Measurements from ENCODE around the gene HDGFL3. TPM values are rescaled to one million over a fixed set of nuclear protein-coding genes. Genes with fewer than 3 reads are reported as not detected.

Gene HDGFL3
- total and polyA plus RNA-seq, 9 of the 15 experiments (the other 6 are each of a cell fraction or from before 2014, with no cell fraction given), result 6.7 to 42.0 (median 31.4) TPM

DNA sequence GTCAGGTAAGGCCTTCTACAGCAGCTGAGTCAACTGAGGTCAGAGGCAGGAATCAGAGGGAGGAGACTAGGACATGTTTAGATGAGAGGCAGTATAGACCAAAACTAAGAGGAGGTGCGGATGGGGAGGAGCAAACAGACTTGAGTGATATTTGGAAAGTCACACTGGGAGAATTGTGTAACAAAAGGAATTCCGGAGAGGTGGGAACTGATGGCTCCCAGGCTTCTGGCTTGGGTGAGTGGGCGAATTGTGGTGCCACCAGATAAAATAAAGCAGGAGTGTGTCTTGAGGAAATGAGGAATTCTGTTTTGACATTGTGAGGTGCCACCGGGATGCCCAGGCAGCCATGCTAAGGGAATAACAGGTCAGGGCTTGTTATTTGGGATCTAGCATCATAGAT is 103.5 kb downstream of the HDGFL3 start:
- no peaks in the 10 kb centered on the region for H3K79me2 ChIP-seq (ENCODE audit: control insufficient read depth, insufficient read depth, low read length)
- peaks cover 24 to 29% of the 10 kb centered on the region in 2 experiments for H3K4me1 ChIP-seq (replicated peaks in 1 of 2; ENCODE audit: control insufficient read depth in 2 of 2, insufficient read depth in 2 of 2, low read length in 2 of 2)
- DNase-seq (ENCODE audit: extremely low read depth in 1 of 4, low spot score in 3 of 4) (no peak), ATAC-seq (no peak), FAIRE-seq (no peak)
- H3K36me3 ChIP-seq (ENCODE audit: control insufficient read depth, insufficient read depth, low read length), result no peaks in the 10 kb centered on the region
- H4K20me1 ChIP-seq (replicated peaks; ENCODE audit: control insufficient read depth, insufficient read depth, low read length), result no peaks in the 10 kb centered on the region
- no TSS peak for BruUV-seq (replicated peaks)
- H3K4me3 ChIP-seq, result no peak overlapping the region
- H3K27ac ChIP-seq (ENCODE audit: extremely low read depth, low read depth, low read length), result no peak overlapping the region
- in situ Hi-C loops (cut with MboI), result no loop called here
- no peaks in the 10 kb centered on the region for H3K9me1 ChIP-seq (ENCODE audit: control insufficient read depth, insufficient read depth, low read length)
- H3K4me2 ChIP-seq (ENCODE audit: insufficient read depth, low read length), result no peak overlapping the region
- 74% methylated on average over 4 of the region's 4 CpGs for WGBS (ENCODE audit: insufficient coverage, low coverage, missing lambda C conversion rate)
- H3K27me3 ChIP-seq (ENCODE audit: control insufficient read depth in 2 of 2, insufficient read depth in 2 of 2, low read length in 2 of 2), result no peaks in the 10 kb centered on the region; a peak in 1 of 5 replicates
- ChIA-PET POLR2A (no interaction called here), CTCF (ENCODE audit: low intra/inter-chr PET ratio) (no interaction called here)
- no peak overlapping the region for H3K9ac ChIP-seq (ENCODE audit: insufficient read depth in 1 of 2, low read depth in 2 of 2, low read length in 2 of 2)
- intact Hi-C loops (cut with micrococcal nuclease), result no loop called here
- H3K9me3 ChIP-seq (replicated peaks; ENCODE audit: control insufficient read depth, insufficient read depth, low read depth, low read length), result no peaks in the 10 kb centered on the region
- TF ChIP-seq SAFB2 (IDR thresholded peaks at IDR 0.05; ENCODE audit: borderline replicate concordance, low read depth, low read length, severe bottlenecking), result no peak
- TF ChIP-seq, protein P1, sequence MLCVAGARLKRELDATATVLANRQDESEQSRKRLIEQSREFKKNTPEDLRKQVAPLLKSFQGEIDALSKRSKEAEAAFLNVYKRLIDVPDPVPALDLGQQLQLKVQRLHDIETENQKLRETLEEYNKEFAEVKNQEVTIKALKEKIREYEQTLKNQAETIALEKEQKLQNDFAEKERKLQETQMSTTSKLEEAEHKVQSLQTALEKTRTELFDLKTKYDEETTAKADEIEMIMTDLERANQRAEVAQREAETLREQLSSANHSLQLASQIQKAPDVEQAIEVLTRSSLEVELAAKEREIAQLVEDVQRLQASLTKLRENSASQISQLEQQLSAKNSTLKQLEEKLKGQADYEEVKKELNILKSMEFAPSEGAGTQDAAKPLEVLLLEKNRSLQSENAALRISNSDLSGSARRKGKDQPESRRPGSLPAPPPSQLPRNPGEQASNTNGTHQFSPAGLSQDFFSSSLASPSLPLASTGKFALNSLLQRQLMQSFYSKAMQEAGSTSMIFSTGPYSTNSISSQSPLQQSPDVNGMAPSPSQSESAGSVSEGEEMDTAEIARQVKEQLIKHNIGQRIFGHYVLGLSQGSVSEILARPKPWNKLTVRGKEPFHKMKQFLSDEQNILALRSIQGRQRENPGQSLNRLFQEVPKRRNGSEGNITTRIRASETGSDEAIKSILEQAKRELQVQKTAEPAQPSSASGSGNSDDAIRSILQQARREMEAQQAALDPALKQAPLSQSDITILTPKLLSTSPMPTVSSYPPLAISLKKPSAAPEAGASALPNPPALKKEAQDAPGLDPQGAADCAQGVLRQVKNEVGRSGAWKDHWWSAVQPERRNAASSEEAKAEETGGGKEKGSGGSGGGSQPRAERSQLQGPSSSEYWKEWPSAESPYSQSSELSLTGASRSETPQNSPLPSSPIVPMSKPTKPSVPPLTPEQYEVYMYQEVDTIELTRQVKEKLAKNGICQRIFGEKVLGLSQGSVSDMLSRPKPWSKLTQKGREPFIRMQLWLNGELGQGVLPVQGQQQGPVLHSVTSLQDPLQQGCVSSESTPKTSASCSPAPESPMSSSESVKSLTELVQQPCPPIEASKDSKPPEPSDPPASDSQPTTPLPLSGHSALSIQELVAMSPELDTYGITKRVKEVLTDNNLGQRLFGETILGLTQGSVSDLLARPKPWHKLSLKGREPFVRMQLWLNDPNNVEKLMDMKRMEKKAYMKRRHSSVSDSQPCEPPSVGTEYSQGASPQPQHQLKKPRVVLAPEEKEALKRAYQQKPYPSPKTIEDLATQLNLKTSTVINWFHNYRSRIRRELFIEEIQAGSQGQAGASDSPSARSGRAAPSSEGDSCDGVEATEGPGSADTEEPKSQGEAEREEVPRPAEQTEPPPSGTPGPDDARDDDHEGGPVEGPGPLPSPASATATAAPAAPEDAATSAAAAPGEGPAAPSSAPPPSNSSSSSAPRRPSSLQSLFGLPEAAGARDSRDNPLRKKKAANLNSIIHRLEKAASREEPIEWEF (CRISPR knock-in tag; IDR thresholded peaks at IDR 0.05), result no peak
- TF ChIP-seq ZNF239 (CRISPR knock-in tag; IDR thresholded peaks at IDR 0.05), result no peak
- no peak for TF ChIP-seq RAD21 (CRISPR knock-in tag; conservative IDR thresholded peaks at IDR 0.05 in 1 of 2, IDR thresholded peaks at IDR 0.05 in 1 of 2)
- no peak for TF ChIP-seq RBM34 (IDR thresholded peaks at IDR 0.05; ENCODE audit: borderline replicate concordance, insufficient read depth, low read length)
- TF ChIP-seq CCNT2 (IDR thresholded peaks at IDR 0.05; ENCODE audit: borderline replicate concordance, extremely low read depth, insufficient read length, low read depth, low read length), result no peak
- TF ChIP-seq ATF1 (CRISPR knock-in tag; IDR thresholded peaks at IDR 0.05), result no peak
- no peak for TF ChIP-seq ATF1 (tag; IDR thresholded peaks at IDR 0.05)
- no peak for TF ChIP-seq POLR2AphosphoS5 (IDR thresholded peaks at IDR 0.05; ENCODE audit: control insufficient read depth, insufficient read depth, low read depth, low read length)
- TF ChIP-seq MIER1 (IDR thresholded peaks at IDR 0.05; ENCODE audit: low read depth), result no peak
- TF ChIP-seq ZNF134 (CRISPR knock-in tag; conservative IDR thresholded peaks at IDR 0.05), result no peak
- no peak for TF ChIP-seq NEUROD1 (IDR thresholded peaks at IDR 0.05; ENCODE audit: borderline replicate concordance, low read depth, low read length, partially characterized antibody)
- no peak for TF ChIP-seq FOXK1 (CRISPR knock-in tag; IDR thresholded peaks at IDR 0.05; ENCODE audit: borderline replicate concordance)
- TF ChIP-seq GTF2E2 (tag; IDR thresholded peaks at IDR 0.05), result no peak
- TF ChIP-seq, protein P2, sequence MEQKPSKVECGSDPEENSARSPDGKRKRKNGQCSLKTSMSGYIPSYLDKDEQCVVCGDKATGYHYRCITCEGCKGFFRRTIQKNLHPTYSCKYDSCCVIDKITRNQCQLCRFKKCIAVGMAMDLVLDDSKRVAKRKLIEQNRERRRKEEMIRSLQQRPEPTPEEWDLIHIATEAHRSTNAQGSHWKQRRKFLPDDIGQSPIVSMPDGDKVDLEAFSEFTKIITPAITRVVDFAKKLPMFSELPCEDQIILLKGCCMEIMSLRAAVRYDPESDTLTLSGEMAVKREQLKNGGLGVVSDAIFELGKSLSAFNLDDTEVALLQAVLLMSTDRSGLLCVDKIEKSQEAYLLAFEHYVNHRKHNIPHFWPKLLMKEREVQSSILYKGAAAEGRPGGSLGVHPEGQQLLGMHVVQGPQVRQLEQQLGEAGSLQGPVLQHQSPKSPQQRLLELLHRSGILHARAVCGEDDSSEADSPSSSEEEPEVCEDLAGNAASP (IDR thresholded peaks at IDR 0.05), result no peak
- no peak for TF ChIP-seq ZNF766 (CRISPR knock-in tag; conservative IDR thresholded peaks at IDR 0.05)
- H2AFZ ChIP-seq (ENCODE audit: low read depth, low read length), result no peak overlapping the region
